ENCODE data around the gene FOXP4.

The FOXP4 gene

GRCh38 chr6:41642090-41642959 lies 96.1 kb downstream of the FOXP4 start:
- no peak for DNase-seq
- H3K4me3 ChIP-seq (ENCODE audit: insufficient read depth in 1 of 2, low read depth in 1 of 2, low read length in 2 of 2): no peak overlapping the region
- H3K9me3 ChIP-seq (ENCODE audit: control insufficient read depth, low read length): no peaks in the 10 kb centered on the region
- no peak overlapping the region for H2BK120ac ChIP-seq (ENCODE audit: low read depth, low read length)
- no peak overlapping the region for H3K14ac ChIP-seq (ENCODE audit: low read length in 2 of 2)
- H3K9ac ChIP-seq (ENCODE audit: low read length): no peak overlapping the region
- H2BK15ac ChIP-seq (ENCODE audit: low read depth, poor library complexity, severe bottlenecking): no peak overlapping the region
- peaks cover 0 to 36% of the 10 kb centered on the region in 2 experiments for H3K36me3 ChIP-seq (ENCODE audit: control insufficient read depth in 1 of 2, insufficient read depth in 2 of 2, low read depth in 1 of 2, low read length in 2 of 2)
- no peak overlapping the region for H2BK12ac ChIP-seq (ENCODE audit: low read length in 2 of 2)
- peaks cover 10% of the 10 kb centered on the region for H3K79me1 ChIP-seq (replicated peaks; ENCODE audit: low read length, poor library complexity, severe bottlenecking)
- no peak overlapping the region for H3K4me2 ChIP-seq (ENCODE audit: low read length, poor library complexity, severe bottlenecking)
- no peak overlapping the region for H4K8ac ChIP-seq (ENCODE audit: low read length)
- H3K27me3 ChIP-seq (ENCODE audit: control insufficient read depth in 1 of 2, insufficient read depth in 1 of 2, low read length in 2 of 2): peaks cover 0 to 82% of the 10 kb centered on the region in 2 experiments
- H2AK5ac ChIP-seq (ENCODE audit: low read length, severe bottlenecking): no peak overlapping the region
- no peak overlapping the region for H2BK5ac ChIP-seq (ENCODE audit: low read depth, low read length, poor library complexity, severe bottlenecking)
- no peak overlapping the region for H3K27ac ChIP-seq (ENCODE audit: low read length, poor library complexity, severe bottlenecking)
- 78% methylated on average over 11 of the region's 11 CpGs for WGBS
- H3K4ac ChIP-seq (ENCODE audit: low read depth in 1 of 2, low read length in 2 of 2): no peak overlapping the region
- H4K91ac ChIP-seq (ENCODE audit: low read length): no peak overlapping the region
- H2AFZ ChIP-seq (ENCODE audit: low read depth, low read length): no peak overlapping the region
- H3K18ac ChIP-seq (ENCODE audit: low read depth in 1 of 2, low read length in 2 of 2): no peak overlapping the region
- no peak overlapping the region for H3K23ac ChIP-seq (ENCODE audit: low read length in 2 of 2)
- peaks cover 70% of the 10 kb centered on the region for H3K4me1 ChIP-seq (ENCODE audit: control insufficient read depth, insufficient read depth, low read depth, low read length)

DNA sequence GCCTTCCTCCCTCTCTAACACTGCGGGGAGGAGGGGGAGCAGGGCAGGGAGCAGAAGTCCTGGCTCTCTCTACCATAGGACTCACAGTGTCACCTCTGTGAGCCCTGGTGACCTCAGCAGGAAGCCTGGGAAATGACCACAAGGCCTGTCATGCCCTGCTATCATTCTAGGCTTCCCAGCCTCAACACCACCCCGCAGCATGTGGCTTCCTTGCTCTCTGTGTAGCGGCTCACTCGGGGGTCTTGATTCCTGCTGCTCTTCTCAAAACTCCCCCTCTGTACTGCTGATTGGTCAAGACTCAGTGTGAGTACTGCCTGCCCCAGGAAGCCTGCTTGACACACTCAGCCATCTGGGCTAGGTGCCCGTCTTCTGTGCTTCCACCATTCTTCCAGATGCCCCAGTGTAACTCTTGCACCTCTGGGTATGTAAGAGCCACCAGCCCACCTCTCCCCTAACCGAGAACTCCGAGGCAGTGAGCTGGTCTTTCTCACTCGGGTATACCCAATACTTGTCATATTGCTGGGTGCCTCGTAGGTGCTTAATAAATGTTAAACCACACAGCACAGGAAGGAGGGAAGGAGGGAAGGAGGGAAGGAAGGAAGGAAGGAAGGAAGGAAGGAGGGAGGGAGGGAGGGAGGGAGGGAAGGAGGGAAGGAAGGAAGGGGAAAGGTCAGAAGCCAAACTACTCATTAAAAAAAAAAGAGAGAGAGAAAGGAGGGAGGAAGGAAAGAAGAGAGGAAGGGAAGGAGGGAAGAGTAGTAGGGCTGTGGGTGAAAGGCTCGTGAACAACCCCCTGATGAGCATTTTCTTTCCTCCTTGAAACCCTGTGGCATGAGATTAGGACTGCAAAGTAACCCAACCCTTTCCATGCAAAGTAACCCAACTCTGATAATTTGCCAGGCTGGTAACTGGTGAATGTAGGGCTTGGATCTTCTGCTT lies 97.0 kb downstream of the FOXP4 start:
- Histone ChIP-seq H4K91ac (ENCODE audit: low read length) (no peak overlapping the region), H2BK5ac (ENCODE audit: low read depth, low read length, poor library complexity, severe bottlenecking) (no peak overlapping the region), H3K4me2 (ENCODE audit: low read length, poor library complexity, severe bottlenecking) (no peak overlapping the region), H4K8ac (ENCODE audit: low read length) (no peak overlapping the region), H3K27me3 (ENCODE audit: control insufficient read depth in 1 of 2, insufficient read depth in 1 of 2, low read length in 2 of 2) (peaks cover 0 to 80% of the 10 kb centered on the region in 2 experiments), H3K36me3 (ENCODE audit: control insufficient read depth in 1 of 2, insufficient read depth in 2 of 2, low read depth in 1 of 2, low read length in 2 of 2) (peaks cover 0 to 43% of the 10 kb centered on the region in 2 experiments), H2BK15ac (ENCODE audit: low read depth, poor library complexity, severe bottlenecking) (peak overlapping the region; percentile 82), H2BK120ac (ENCODE audit: low read depth, low read length) (no peak overlapping the region), H3K4me3 (ENCODE audit: insufficient read depth in 1 of 2, low read depth in 1 of 2, low read length in 2 of 2) (no peak overlapping the region), H3K18ac (ENCODE audit: low read depth in 1 of 2, low read length in 2 of 2) (peak overlapping the region in 1 of 2 experiments; percentile 25), H3K9me3 (ENCODE audit: control insufficient read depth, low read length) (no peaks in the 10 kb centered on the region), H3K79me1 (replicated peaks; ENCODE audit: low read length, poor library complexity, severe bottlenecking) (peaks cover 10% of the 10 kb centered on the region), H2AFZ (ENCODE audit: low read depth, low read length) (no peak overlapping the region), H3K4ac (ENCODE audit: low read depth in 1 of 2, low read length in 2 of 2) (no peak overlapping the region), H3K23ac (ENCODE audit: low read length in 2 of 2) (peak overlapping the region in 1 of 2 experiments; percentile 34), H3K14ac (ENCODE audit: low read length in 2 of 2) (no peak overlapping the region), H3K9ac (ENCODE audit: low read length) (no peak overlapping the region), H2BK12ac (ENCODE audit: low read length in 2 of 2) (no peak overlapping the region), H3K4me1 (ENCODE audit: control insufficient read depth, insufficient read depth, low read depth, low read length) (peaks cover 72% of the 10 kb centered on the region), H3K27ac (ENCODE audit: low read length, poor library complexity, severe bottlenecking) (peak overlapping the region; percentile 27), H2AK5ac (ENCODE audit: low read length, severe bottlenecking) (peak overlapping the region; percentile 33)
- 72% methylated on average over 9 of the region's 10 CpGs for WGBS
- no peak for DNase-seq

DNA sequence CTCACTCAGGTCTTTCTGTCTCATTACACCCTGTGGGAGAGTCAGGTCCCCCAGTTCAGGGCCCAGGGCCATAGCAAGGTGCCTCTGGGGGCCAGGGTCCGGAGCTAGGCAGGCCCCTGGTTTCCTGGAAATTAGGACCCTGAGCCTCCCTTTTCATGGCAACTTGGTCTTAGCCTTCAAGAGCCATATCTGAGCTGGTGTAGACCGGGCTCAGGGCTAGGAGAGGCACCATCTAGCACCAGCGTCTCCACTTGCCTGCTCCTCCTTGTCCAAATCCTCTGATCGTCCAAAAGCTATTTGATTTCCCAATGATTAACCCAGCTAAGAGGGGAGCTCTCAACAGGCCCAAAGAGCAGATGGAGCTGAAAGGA lies 97.7 kb downstream of the FOXP4 start:
- H3K4me1 ChIP-seq (ENCODE audit: control insufficient read depth, insufficient read depth, low read depth, low read length): peaks cover 79% of the 10 kb centered on the region
- H3K27me3 ChIP-seq (ENCODE audit: control insufficient read depth in 1 of 2, insufficient read depth in 1 of 2, low read length in 2 of 2): peaks cover 0 to 81% of the 10 kb centered on the region in 2 experiments
- no peak overlapping the region for H4K8ac ChIP-seq (ENCODE audit: low read length)
- H3K36me3 ChIP-seq (ENCODE audit: control insufficient read depth in 1 of 2, insufficient read depth in 2 of 2, low read depth in 1 of 2, low read length in 2 of 2): peaks cover 0 to 49% of the 10 kb centered on the region in 2 experiments
- peak overlapping the region; percentile 82 for H2BK15ac ChIP-seq (ENCODE audit: low read depth, poor library complexity, severe bottlenecking)
- H3K9me3 ChIP-seq (ENCODE audit: control insufficient read depth, low read length): no peaks in the 10 kb centered on the region
- no peak overlapping the region for H3K14ac ChIP-seq (ENCODE audit: low read length in 2 of 2)
- H4K91ac ChIP-seq (ENCODE audit: low read length): no peak overlapping the region
- no peak overlapping the region for H2AK5ac ChIP-seq (ENCODE audit: low read length, severe bottlenecking)
- no peak overlapping the region for H2BK120ac ChIP-seq (ENCODE audit: low read depth, low read length)
- no peak overlapping the region for H3K9ac ChIP-seq (ENCODE audit: low read length)
- H2AFZ ChIP-seq (ENCODE audit: low read depth, low read length): no peak overlapping the region
- H3K4me2 ChIP-seq (ENCODE audit: low read length, poor library complexity, severe bottlenecking): no peak overlapping the region
- peak overlapping the region in 1 of 2 experiments; percentile 34 for H3K23ac ChIP-seq (ENCODE audit: low read length in 2 of 2)
- H3K4me3 ChIP-seq (ENCODE audit: insufficient read depth in 1 of 2, low read depth in 1 of 2, low read length in 2 of 2): no peak overlapping the region
- no peak overlapping the region for H2BK12ac ChIP-seq (ENCODE audit: low read length in 2 of 2)
- DNase-seq: no peak
- 83% methylated on average over 4 of the region's 4 CpGs for WGBS
- no peak overlapping the region for H2BK5ac ChIP-seq (ENCODE audit: low read depth, low read length, poor library complexity, severe bottlenecking)
- H3K79me1 ChIP-seq (replicated peaks; ENCODE audit: low read length, poor library complexity, severe bottlenecking): peaks cover 16% of the 10 kb centered on the region
- peak overlapping the region; percentile 27 for H3K27ac ChIP-seq (ENCODE audit: low read length, poor library complexity, severe bottlenecking)
- H3K4ac ChIP-seq (ENCODE audit: low read depth in 1 of 2, low read length in 2 of 2): no peak overlapping the region
- no peak overlapping the region for H3K18ac ChIP-seq (ENCODE audit: low read depth in 1 of 2, low read length in 2 of 2)

Data from mesenchymal stem cell (in vitro differentiated cells and primary cell).